Liver (tissue), 3 donors: ENCODE data around the gene M1AP.

Experiments
- ATF3 ChIP-seq: IDR thresholded peaks from 2 replicates; pipeline ENCODE4 v1.6.1; 2016; ENCODE audit warnings: antibody characterized with exemption
- CTCF ChIP-seq: fragments of 150-350 bp; IDR thresholded peaks from 2 replicates; pipeline ENCODE4 v1.5.1; 2017; ENCODE audit warnings: improper control_type of control experiment, low read depth, low read length; ENCODE audit not compliant: missing input control
- FOXA1 ChIP-seq: IDR thresholded peaks from 2 replicates; pipeline ENCODE4 v1.6.1; 2016; ENCODE audit warnings: antibody characterized with exemption
- HNF4A ChIP-seq, 2 donors: conservative IDR thresholded peaks; 2 replicates each; pipeline ENCODE4 v1.6.1; 2016; ENCODE audit warnings: antibody characterized with exemption in 2 of 2, mild to moderate bottlenecking in 2 of 2
- JUND ChIP-seq, 2 donors: IDR thresholded peaks; 2 replicates each; pipeline ENCODE4 v1.6.1; 2016; ENCODE audit warnings: antibody characterized with exemption in 2 of 2
- RAD21 ChIP-seq, 2 donors: IDR thresholded peaks; 2 replicates each; pipeline ENCODE4 v1.6.1; 2016; ENCODE audit warnings: antibody characterized with exemption in 2 of 2, mild to moderate bottlenecking in 2 of 2
- SP1 ChIP-seq: IDR thresholded peaks from 2 replicates; pipeline ENCODE4 v1.6.1; 2018; ENCODE audit warnings: antibody characterized with exemption, mild to moderate bottlenecking
- TAF1 ChIP-seq: conservative IDR thresholded peaks from 2 replicates; pipeline ENCODE4 v1.6.1; 2016; ENCODE audit warnings: antibody characterized with exemption, mild to moderate bottlenecking
- YY1 ChIP-seq: IDR thresholded peaks from 2 replicates; pipeline ENCODE4 v1.6.1; 2016; ENCODE audit warnings: antibody characterized with exemption, mild to moderate bottlenecking
- TF ChIP-seq, protein P1 (sequence below): IDR thresholded peaks from 2 replicates; pipeline ENCODE4 v1.6.1; 2016; ENCODE audit warnings: antibody characterized with exemption, mild to moderate bottlenecking
- TF ChIP-seq, protein P2 (sequence below): IDR thresholded peaks from 2 replicates; pipeline ENCODE4 v1.6.1; 2016; ENCODE audit warnings: antibody characterized with exemption
- TF ChIP-seq, protein P3 (sequence below): IDR thresholded peaks from 2 replicates; pipeline ENCODE4 v1.6.1; 2016; ENCODE audit warnings: antibody characterized with exemption
- donor health status: healthy.
- donor health status: healthy.

DNA sequence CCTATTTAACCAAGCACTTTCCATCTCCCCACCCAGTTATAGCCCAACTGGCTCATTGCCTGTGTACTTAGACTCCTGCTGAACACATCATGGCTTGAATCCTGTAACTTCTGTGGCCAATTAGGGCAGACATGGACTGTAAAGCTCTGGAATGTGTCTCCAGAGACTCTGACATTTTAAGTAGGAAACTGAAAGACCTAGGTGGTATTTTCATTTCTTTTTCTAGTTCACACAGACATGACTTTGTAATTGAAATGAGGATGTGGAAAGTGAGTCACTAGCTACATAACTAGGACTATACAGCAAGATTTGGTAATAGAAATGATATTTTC, 81.4 kb downstream of the M1AP start:
- TF ChIP-seq JUND (IDR thresholded peaks at IDR 0.05): no peak
- no peak for TF ChIP-seq YY1
- no peak for TF ChIP-seq CTCF
- no peak for TF ChIP-seq TAF1
- TF ChIP-seq, protein P1, sequence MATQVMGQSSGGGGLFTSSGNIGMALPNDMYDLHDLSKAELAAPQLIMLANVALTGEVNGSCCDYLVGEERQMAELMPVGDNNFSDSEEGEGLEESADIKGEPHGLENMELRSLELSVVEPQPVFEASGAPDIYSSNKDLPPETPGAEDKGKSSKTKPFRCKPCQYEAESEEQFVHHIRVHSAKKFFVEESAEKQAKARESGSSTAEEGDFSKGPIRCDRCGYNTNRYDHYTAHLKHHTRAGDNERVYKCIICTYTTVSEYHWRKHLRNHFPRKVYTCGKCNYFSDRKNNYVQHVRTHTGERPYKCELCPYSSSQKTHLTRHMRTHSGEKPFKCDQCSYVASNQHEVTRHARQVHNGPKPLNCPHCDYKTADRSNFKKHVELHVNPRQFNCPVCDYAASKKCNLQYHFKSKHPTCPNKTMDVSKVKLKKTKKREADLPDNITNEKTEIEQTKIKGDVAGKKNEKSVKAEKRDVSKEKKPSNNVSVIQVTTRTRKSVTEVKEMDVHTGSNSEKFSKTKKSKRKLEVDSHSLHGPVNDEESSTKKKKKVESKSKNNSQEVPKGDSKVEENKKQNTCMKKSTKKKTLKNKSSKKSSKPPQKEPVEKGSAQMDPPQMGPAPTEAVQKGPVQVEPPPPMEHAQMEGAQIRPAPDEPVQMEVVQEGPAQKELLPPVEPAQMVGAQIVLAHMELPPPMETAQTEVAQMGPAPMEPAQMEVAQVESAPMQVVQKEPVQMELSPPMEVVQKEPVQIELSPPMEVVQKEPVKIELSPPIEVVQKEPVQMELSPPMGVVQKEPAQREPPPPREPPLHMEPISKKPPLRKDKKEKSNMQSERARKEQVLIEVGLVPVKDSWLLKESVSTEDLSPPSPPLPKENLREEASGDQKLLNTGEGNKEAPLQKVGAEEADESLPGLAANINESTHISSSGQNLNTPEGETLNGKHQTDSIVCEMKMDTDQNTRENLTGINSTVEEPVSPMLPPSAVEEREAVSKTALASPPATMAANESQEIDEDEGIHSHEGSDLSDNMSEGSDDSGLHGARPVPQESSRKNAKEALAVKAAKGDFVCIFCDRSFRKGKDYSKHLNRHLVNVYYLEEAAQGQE: no peak
- no peak for TF ChIP-seq FOXA1
- TF ChIP-seq RAD21 (IDR thresholded peaks at IDR 0.05): no peak
- TF ChIP-seq SP1: no peak
- TF ChIP-seq ATF3: no peak
- TF ChIP-seq, protein P2, sequence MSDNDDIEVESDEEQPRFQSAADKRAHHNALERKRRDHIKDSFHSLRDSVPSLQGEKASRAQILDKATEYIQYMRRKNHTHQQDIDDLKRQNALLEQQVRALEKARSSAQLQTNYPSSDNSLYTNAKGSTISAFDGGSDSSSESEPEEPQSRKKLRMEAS: no peak
- no peak for TF ChIP-seq HNF4A (conservative IDR thresholded peaks at IDR 0.05)
- TF ChIP-seq, protein P3, sequence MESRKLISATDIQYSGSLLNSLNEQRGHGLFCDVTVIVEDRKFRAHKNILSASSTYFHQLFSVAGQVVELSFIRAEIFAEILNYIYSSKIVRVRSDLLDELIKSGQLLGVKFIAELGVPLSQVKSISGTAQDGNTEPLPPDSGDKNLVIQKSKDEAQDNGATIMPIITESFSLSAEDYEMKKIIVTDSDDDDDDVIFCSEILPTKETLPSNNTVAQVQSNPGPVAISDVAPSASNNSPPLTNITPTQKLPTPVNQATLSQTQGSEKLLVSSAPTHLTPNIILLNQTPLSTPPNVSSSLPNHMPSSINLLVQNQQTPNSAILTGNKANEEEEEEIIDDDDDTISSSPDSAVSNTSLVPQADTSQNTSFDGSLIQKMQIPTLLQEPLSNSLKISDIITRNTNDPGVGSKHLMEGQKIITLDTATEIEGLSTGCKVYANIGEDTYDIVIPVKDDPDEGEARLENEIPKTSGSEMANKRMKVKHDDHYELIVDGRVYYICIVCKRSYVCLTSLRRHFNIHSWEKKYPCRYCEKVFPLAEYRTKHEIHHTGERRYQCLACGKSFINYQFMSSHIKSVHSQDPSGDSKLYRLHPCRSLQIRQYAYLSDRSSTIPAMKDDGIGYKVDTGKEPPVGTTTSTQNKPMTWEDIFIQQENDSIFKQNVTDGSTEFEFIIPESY: no peak
